ENCODE measurements around the gene SPATS2.

The SPATS2 gene

GRCh38 chr12:49559011-49559675 is 191.9 kb downstream of the SPATS2 start:
- DNase-seq = no peak

DNA sequence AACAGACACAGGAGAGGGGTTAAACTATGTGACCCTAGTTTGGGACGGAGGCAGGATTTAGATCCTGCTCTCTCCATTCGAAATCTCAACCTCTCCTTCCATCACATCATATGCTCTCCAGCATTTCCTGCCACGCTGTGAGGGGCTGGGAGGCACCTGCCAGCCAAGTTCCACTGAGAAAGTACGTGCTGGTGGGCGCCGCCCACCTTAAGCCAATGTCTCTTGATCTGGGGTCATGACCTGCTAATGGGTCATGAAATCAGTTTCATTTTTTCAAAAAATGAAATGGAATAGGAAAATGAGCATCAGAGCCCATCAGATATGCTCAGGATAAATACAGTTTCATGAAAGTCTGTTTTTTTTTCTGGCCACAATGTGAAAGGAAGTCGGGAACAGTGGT is 193.4 kb downstream of the SPATS2 start:
- DNase-seq = no peak

GRCh38 chr12:49562233-49562632 is 195.0 kb downstream of the SPATS2 start:
- no peak for DNase-seq

DNA sequence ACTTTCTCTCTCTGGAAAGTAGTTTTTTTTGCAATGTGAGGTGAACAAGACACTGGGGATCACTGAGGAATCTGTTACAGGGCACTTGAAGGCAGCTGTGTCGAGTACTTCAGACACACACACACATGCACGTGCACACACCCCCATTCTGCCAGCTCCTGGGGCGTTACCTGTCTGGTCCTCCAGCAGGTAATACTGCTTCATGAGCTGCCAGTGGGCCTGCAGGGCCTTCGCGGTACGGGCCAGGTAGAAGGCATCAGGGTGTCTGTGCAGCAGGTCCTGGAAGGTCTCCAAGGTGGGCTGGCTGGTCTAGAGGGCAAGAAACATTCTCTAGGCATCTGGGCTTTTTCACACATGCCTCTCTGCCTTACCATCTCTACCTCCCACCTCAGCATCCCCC is 195.6 kb downstream of the SPATS2 start:
- no peak for DNase-seq

DNA sequence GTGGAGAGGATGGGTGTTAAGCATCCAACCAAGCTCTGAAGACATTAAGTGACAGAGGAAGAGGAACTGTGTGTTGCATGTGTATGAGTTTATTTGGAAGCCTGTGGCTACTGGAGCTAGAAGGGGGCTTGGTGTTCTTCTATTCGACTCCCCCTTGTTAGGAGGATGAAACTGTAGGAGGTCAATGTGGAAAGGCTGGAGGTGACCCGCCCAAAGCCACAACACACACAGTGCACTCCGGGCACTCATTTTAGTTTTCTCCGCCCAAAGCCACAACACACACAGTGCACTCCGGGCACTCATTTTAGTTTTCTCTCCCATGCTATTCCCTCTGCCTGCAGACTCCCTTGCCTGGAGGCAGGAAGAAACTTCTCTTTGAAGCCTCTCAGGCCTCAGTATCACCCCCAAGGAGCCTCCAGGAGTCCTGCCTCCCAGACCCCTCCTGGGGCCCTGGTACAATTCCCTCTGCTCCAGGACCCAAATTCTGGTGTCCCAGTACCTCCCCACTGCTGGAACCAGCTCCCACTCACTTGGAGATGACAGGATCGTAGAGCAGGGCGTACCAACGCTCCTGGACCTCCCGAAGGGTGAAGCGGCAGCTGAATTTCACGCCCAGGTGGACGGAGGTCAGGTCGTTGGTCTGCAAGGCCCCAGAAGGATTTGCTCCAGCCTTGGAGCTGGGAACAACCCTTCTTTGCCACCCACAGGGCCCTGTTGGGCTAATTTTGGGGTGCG is 196.9 kb downstream of the SPATS2 start:
- DNase-seq = no peak

DNA sequence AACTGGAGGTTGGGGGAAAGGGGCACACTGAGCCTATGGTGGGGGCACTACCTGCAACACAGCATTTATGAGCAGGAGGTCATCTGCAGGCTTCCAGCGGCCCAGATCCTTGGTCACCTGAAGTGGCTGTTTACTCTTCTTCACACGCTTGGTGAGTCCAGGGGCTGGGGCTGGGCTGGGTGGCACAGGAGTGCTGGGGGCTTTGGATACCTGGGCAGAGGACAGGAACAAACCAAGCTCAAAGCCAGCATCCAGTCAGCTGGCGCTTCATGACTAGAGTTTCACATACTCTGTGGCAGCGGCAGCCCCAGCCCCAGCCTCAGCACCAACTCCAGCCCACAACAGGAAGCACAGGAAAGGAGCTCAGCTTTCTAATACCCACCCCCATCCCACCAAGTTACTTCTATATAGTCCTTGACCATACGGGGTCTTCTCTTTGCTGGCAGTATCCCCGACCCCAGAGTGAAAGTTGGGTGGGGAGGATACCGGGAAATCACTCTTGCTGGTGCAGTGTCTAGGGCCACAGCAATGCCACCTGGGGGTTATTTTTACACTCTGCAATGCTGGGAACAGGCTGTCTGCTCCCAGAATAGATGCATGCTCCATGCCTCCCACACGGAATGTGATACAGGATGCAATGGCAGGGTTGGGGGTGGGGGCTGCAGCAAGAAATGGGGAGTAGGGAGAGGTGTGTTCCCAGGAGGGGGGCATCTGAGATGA is 197.6 kb downstream of the SPATS2 start:
- DNase-seq = no peak

DNA sequence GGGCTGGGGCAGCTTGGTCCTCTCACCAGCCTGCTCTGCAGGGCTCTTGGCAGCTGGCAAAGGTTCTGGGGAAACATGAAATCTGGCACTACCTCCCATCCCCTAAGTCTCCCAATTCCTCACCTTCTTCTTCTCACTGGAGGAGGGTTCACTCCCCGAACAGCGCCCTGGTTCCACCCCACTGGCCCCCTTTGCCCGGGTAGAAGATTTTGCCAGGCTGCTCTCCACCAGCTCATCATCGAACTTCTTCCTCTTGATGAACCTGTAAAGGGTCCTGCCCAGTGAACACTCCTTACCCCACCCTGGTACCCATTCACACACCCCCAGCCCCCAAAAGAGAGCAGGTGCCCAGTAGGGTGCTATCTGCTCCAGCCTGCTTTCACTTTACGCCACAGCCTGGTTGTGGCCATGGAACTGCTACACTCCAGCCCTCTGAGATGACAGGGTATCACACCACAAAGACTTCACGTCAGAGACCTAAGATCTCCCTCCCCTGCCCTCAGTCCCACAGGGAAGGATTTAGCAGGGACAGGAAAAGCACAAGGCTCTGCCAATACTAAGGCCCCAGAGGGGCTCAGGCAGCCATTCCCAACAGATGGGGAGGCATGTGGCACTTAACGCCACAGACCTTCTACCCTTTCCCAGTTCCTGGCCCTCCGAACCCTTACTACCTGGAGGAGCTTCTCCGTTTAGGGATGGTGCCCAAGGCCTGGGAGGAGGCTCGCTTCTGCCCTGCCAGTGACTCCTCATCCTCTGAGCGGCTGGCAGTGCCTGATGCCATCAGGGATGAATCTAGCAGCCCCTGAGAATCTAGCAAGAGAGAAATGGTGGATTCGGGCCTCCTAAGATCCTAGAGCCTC is 198.4 kb downstream of the SPATS2 start:
- DNase-seq = no peak

DNA sequence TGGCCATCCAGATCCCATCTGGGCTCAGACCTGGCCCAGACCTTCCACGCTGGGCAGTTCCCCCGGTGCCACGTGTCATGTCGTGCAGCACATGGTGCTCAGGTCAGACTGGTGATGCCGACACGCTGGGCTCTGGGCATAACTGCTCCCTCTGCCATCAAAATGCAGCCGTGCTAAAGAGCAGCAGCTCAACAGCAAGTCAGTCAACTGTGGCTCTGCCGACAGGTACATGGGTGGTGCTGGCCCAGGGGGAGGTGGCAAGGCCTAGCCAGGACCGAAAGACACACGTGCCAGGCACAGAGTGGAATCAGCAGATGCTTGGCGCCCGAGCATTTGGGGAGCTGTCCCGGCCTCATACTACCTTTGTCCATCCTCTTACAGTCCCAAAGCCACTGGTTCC is 199.1 kb downstream of the SPATS2 start:
- no peak for DNase-seq

- DNase-seq = no peak
These were observed 200.0 kb downstream of the SPATS2 start for GRCh38 chr12:49567302-49567610.

GRCh38 chr12:49567611-49568441 is 200.6 kb downstream of the SPATS2 start, which contains the start of gene MCRS1:
Gene MCRS1 (minus strand): TSS chr12:49568142. CDS start chr12:49566731, 1,411 bp downstream.
- DNase-seq = peak; percentile 79

DNA sequence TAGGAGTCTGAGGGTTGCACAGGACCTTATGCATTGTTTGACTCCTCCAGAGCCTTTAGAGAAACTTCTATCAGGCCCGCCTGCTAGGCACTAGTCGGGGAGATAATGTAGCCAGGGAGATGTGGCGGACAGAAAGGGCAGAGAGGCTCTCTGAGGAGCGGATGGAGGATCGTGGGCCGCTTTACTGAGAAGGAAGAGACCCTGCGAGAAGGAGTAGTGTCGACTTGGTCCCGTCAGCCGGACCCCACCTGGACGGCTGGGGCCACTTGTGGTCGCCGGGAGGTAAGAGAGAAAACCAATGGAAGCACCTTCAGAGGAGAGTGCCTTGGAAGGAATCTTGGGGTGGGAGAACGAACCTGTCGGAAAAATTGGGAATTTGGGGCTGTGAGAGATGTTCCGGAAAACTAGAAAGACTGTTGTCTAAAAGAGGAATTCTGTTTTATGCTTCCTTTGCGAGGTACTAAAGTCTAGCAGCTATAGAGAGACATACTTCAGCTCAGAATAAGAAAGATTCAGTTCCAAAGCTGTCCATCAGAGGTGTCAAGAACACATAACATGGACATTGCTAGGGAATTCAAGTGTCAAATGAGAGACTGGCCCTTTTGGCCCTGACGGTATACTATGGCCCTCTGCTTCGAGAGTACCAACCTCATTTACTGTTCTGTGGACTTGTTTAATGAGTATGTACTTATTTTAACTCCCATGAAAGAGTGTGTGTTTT is 201.3 kb downstream of the SPATS2 start:
- DNase-seq = no peak

Measured in SHP77 treated with DMSO at 0.1 percent for 48 hours (cell line).